Tibial nerve (tissue), 4 donors: ENCODE results near the gene PPM1H.

Experiments
- CTCF ChIP-seq, 5 experiments: fragments of 200-600 bp in 3 of 5; fragments of 450-650 bp in 2 of 5; sonication (generic) in 3 of 5; IDR thresholded peaks; one replicate each; pipeline ENCODE4 v1.5.1; 2016 to 2019; ENCODE audit warnings: antibody characterized with exemption in 5 of 5, mild to moderate bottlenecking in 3 of 5, moderate library complexity in 2 of 5
- EP300 ChIP-seq, 2 donors: sonication (generic); formaldehyde crosslinking; IDR thresholded peaks; one replicate each; pipeline ENCODE4 v1.6.1; 2017; ENCODE audit warnings: antibody characterized with exemption in 2 of 2, mild to moderate bottlenecking in 1 of 2
- POLR2A ChIP-seq, 2 donors: fragments of 450-650 bp; IDR thresholded peaks; one replicate each; pipeline ENCODE4 v1.6.1; 2017; ENCODE audit warnings: antibody characterized with exemption in 2 of 2, mild to moderate bottlenecking in 2 of 2, moderate library complexity in 2 of 2

- TF ChIP-seq CTCF (IDR thresholded peaks at IDR 0.05) (no peak), POLR2A (IDR thresholded peaks at IDR 0.05) (no peak), EP300 (IDR thresholded peaks at IDR 0.05) (no peak)
Measured at GRCh38 chr12:62774794-62775193, 160.2 kb downstream of the PPM1H start.
